ENCODE results near the gene CCDC150. TPM values are rescaled to one million over a fixed set of nuclear protein-coding genes. Genes with fewer than 3 reads are reported as not detected.
A peak's percentile ranks its signal among the peaks of the same experiment; 100 is the strongest.

The CCDC150 gene
- total RNA-seq, 6 donors from 2014 or later: 1.2 to 4.2 (median 2.3) TPM

GRCh38 chr2:196592911-196593881, 46.3 kb upstream of the CCDC150 start, which contains the start of gene HECW2:
HECW2 (minus strand) TSS chr2:196593554.
- DNase-seq (peak; percentile 33 to 89), ATAC-seq (ENCODE audit: low FRiP score in 2 of 2) (peak; percentile 67 to 77)
- Histone ChIP-seq H3K27ac (peak within 1 kb of the TSS in 2 of 4 donors; percentile 39 to 73), H3K36me3 (no peaks in the 10 kb centered on the region), H3K9me3 (no peaks in the 10 kb centered on the region), H3K4me3 (peak within 1 kb of the TSS; percentile 66 to 81 (median 76)), H3K4me1 (peaks cover 0 to 24% (median 6%) of the 10 kb centered on the region in 4 donors), H3K27me3 (peaks cover 0 to 8% (median 4%) of the 10 kb centered on the region in 4 donors)
- 2 to 22% methylated on average over 3 to 45 of the region's 125 CpGs for WGBS, 2 donors
- TF ChIP-seq EP300 (IDR thresholded peaks at IDR 0.05): no peak
- TF ChIP-seq POLR2AphosphoS5 (IDR thresholded peaks at IDR 0.05): no peak
- TF ChIP-seq CTCF (IDR thresholded peaks at IDR 0.05): no peak
- TF ChIP-seq POLR2A (IDR thresholded peaks at IDR 0.05): no peak

DNA sequence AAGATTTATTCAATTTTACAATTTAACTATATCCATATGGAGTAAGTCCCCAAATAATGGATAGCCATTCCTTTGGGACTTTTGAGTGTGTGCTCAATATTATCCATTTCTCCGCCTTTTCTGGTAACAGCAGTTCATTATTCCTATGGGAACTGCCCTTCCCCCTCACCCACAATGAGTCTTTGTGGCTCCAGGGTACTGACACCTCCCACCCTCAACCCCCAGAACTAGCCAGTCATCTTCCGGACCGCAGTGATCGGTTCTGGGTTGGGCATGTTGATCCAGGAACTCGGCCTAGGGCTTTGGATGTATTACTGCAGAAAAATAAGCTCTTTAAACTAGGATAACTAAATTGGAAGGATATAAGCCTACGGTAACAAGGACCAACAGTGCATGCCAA, 45.4 kb upstream of the CCDC150 start:
- ATAC-seq (ENCODE audit: low FRiP score in 2 of 2): no peak
- TF ChIP-seq CTCF (IDR thresholded peaks at IDR 0.05): no peak
- no peak for TF ChIP-seq POLR2AphosphoS5 (IDR thresholded peaks at IDR 0.05)
- no peak for TF ChIP-seq EP300 (IDR thresholded peaks at IDR 0.05)
- TF ChIP-seq POLR2A (IDR thresholded peaks at IDR 0.05): no peak

DNA sequence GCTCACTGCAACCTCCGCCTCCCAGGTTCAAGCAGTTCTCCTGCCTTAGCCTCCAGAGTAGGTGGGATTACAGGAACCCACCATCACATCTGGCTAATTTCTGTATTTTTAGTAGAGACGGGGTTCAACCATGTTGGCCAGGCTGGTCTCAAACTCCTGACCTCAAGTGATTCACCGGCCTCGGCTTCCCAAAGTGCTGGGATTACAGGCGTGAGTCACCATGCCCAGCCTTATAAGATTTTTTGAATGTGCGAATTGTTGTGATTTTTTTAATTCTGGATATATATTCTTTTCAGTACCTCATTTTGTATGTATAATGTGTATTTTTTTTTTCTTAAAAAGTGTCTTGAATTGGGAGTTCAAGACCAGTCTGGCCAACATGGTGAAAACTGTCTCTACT, 42.0 kb upstream of the CCDC150 start:
- WGBS, 2 donors: 97 to 99% methylated on average over 6 of the region's 6 CpGs

More for the DNA sequence above, 45.4 kb upstream of the CCDC150 start:
- Histone ChIP-seq H3K4me1 (peaks cover 0 to 24% (median 6%) of the 10 kb centered on the region in 4 donors), H3K36me3 (no peaks in the 10 kb centered on the region), H3K4me3 (no peak overlapping the region), H3K9me3 (no peaks in the 10 kb centered on the region), H3K27me3 (peaks cover 0 to 8% (median 4%) of the 10 kb centered on the region in 4 donors), H3K27ac (no peak overlapping the region)
- no peak for DNase-seq
- 93 to 97% methylated on average over 6 of the region's 6 CpGs for WGBS, 2 donors

DNA sequence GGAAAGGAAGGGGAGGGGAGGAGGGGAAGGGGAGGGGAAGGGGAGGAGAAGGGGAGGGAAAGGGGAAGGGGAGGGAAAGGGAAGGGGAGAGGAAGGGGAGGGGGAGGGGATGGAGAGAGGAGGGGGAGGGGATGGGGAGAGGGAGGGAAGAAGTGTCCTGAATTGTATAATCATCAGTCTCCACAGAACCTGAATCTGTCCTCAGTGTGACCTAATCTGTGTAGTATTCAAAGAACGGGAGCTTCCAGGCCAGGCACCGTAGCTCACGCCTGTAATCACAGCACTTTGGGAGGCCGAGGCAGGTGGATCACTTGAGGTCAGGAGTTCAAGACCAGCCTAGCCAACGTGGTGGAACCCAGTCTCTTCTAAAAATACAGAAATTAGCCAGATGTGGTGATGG, 41.1 kb upstream of the CCDC150 start:
- ATAC-seq (ENCODE audit: low FRiP score in 2 of 2) (no peak), DNase-seq (no peak)
- TF ChIP-seq POLR2A (IDR thresholded peaks at IDR 0.05) (no peak), POLR2AphosphoS5 (IDR thresholded peaks at IDR 0.05) (no peak), EP300 (IDR thresholded peaks at IDR 0.05) (no peak), CTCF (IDR thresholded peaks at IDR 0.05) (no peak)
- WGBS, 2 donors: 84 to 85% methylated on average over 5 of the region's 5 CpGs
- peaks cover 0 to 3% (median under 1%) of the 10 kb centered on the region in 4 donors for H3K27me3 ChIP-seq
- no peaks in the 10 kb centered on the region for H3K36me3 ChIP-seq
- peaks cover 0 to 5% (median 2%) of the 10 kb centered on the region in 4 donors for H3K4me1 ChIP-seq
- H3K27ac ChIP-seq: no peak overlapping the region
- no peak overlapping the region for H3K4me3 ChIP-seq
- H3K9me3 ChIP-seq: no peaks in the 10 kb centered on the region

More for the DNA sequence above, 42.0 kb upstream of the CCDC150 start:
- no peak overlapping the region for H3K4me3 ChIP-seq
- H3K27ac ChIP-seq: no peak overlapping the region
- peaks cover 0 to 14% (median 3%) of the 10 kb centered on the region in 4 donors for H3K4me1 ChIP-seq
- no peaks in the 10 kb centered on the region for H3K36me3 ChIP-seq
- H3K9me3 ChIP-seq: no peaks in the 10 kb centered on the region
- peaks cover 0 to 8% (median 4%) of the 10 kb centered on the region in 4 donors for H3K27me3 ChIP-seq
- TF ChIP-seq CTCF (IDR thresholded peaks at IDR 0.05) (no peak), POLR2AphosphoS5 (IDR thresholded peaks at IDR 0.05) (no peak), EP300 (IDR thresholded peaks at IDR 0.05) (no peak), POLR2A (IDR thresholded peaks at IDR 0.05) (no peak)
- DNase-seq (no peak), ATAC-seq (ENCODE audit: low FRiP score in 2 of 2) (no peak)

All from upper lobe of left lung (tissue), 6 donors.